OCI-LY7 (cell line): ENCODE results near the gene SPSB1. TPM values are rescaled to one million over a fixed set of nuclear protein-coding genes. Genes with fewer than 3 reads are reported as not detected.
"Not testable (repeated sequence)": the region's sequence is repeated elsewhere in the genome, so short reads cannot be mapped to it uniquely, and the experiment has no call there.

Source experiments
- BruUV-seq: library from RNA; stranded (reverse); fragments of 400-500 nt; replicated peaks from 2 replicates; lab custom pipeline; 2021; lab: Mats Ljungman, UMichigan
- CTCF ChIA-PET: fragments of 300-600 bp; sonication (Branson Sonifier 250); formaldehyde crosslinking; loops from one replicate; lab custom pipeline; 2022; ENCODE audit warnings: antibody characterized with exemption; ENCODE audit not compliant: unreplicated experiment; lab: Charles Lee
- POLR2A ChIA-PET: fragments of 300-600 bp; sonication (Branson Sonifier 250); formaldehyde crosslinking; loops from one replicate; lab custom pipeline; 2022; ENCODE audit warnings: antibody characterized with exemption; lab: Charles Lee
- DNase-seq: peaks from one replicate; pipeline ENCODE4 v3.0.0-alpha.2; 2015; ENCODE audit warnings: low spot score
- H2AFZ ChIP-seq: fragments of 200-600 bp; sonication (generic), shearing (Covaris generic); 2 replicates; pipeline ENCODE4 v1.6.1; 2014; ENCODE audit warnings: mild to moderate bottlenecking, antibody characterized with exemption, low read length, moderate library complexity
- H3K27ac ChIP-seq: fragments of 200-600 bp; sonication (generic); 2 replicates; pipeline ENCODE4 v1.5.1; 2014; ENCODE audit warnings: mixed run types, low read depth, mild to moderate bottlenecking, moderate library complexity, low read length, inconsistent platforms; ENCODE audit not compliant: poor library complexity, severe bottlenecking
- H3K36me3 ChIP-seq: fragments of 200-600 bp; sonication (generic); 2 replicates; pipeline ENCODE4 v1.6.1; 2014; ENCODE audit warnings: mild to moderate bottlenecking, antibody characterized with exemption, low read length, moderate library complexity, mixed read lengths; ENCODE audit not compliant: insufficient read depth
- H3K4me1 ChIP-seq: fragments of 200-600 bp; sonication (generic); 2 replicates; pipeline ENCODE4 v1.5.1; 2014; ENCODE audit warnings: mild to moderate bottlenecking, low read length; ENCODE audit not compliant: insufficient read depth, poor library complexity, severe bottlenecking
- H3K4me2 ChIP-seq: fragments of 200-600 bp; sonication (generic); 2 replicates; pipeline ENCODE4 v1.6.1; 2014; ENCODE audit warnings: mild to moderate bottlenecking, low read length
- H3K4me3 ChIP-seq: fragments of 200-600 bp; sonication (generic); 2 replicates; pipeline ENCODE4 v1.5.1; 2014; ENCODE audit warnings: mild to moderate bottlenecking, low read depth, low read length; ENCODE audit not compliant: poor library complexity, severe bottlenecking
- H3K79me2 ChIP-seq: fragments of 200-600 bp; sonication (generic); 2 replicates; pipeline ENCODE4 v1.6.1; 2016; ENCODE audit warnings: low read depth, mild to moderate bottlenecking, low read length, moderate library complexity, mixed read lengths; ENCODE audit not compliant: insufficient read depth
- H3K9me2 ChIP-seq: fragments of 200-600 bp; sonication (generic); 2 replicates; pipeline ENCODE4 v1.6.1; 2016; ENCODE audit warnings: mild to moderate bottlenecking, low read length, mixed read lengths; ENCODE audit not compliant: insufficient read depth
- H3K9me3 ChIP-seq: fragments of 200-600 bp; sonication (generic); 2 replicates; pipeline ENCODE4 v1.6.1; 2014; ENCODE audit warnings: mild to moderate bottlenecking, mixed run types, low read length, mixed read lengths
- H4K20me1 ChIP-seq: fragments of 200-600 bp; sonication (generic); 2 replicates; pipeline ENCODE4 v1.6.1; 2014; ENCODE audit warnings: mild to moderate bottlenecking, antibody characterized with exemption, low read length, moderate library complexity, mixed read lengths; ENCODE audit not compliant: insufficient read depth
- CTCF ChIP-seq: fragments of 200-600 bp; sonication (generic); conservative IDR thresholded peaks from 2 replicates; pipeline ENCODE4 v1.5.1; 2014; ENCODE audit warnings: mild to moderate bottlenecking, antibody characterized with exemption, low read length, moderate library complexity, mixed read lengths
- EZH2phosphoT487 ChIP-seq: fragments of 200-600 bp; sonication (generic); IDR thresholded peaks from 2 replicates; pipeline ENCODE4 v1.6.1; 2018; ENCODE audit warnings: low read depth, borderline replicate concordance, mild to moderate bottlenecking, mixed run types, antibody characterized with exemption, low read length, moderate library complexity, mixed read lengths
- intact Hi-C: fragments of 100-400 bp; cut with micrococcal nuclease; formaldehyde crosslinking; loops from one replicate; pipeline ENCODE4 v1.10.0; 2022; ENCODE audit not compliant: unreplicated experiment
- total RNA-seq, 2 experiments: library from RNA; depleted of rRNA in 1 of 2; stranded (reverse); fragments of >200 nt in 1 of 2; shearing (Covaris generic) in 1 of 2; gene quantifications; 2 replicates each; pipeline ENCODE4 v1.2.3, GENCODE V29; 2014 to 2022

The SPSB1 gene
- total RNA-seq, 2 experiments from 2014 or later, result 1.2 to 14.0 TPM

- no peak overlapping the region for H3K4me3 ChIP-seq
- H2AFZ ChIP-seq, result no peak overlapping the region
- no peaks in the 10 kb centered on the region for H3K9me3 ChIP-seq
- H3K27ac ChIP-seq, result no peak overlapping the region
- no peak for DNase-seq
- no peaks in the 10 kb centered on the region for H3K4me1 ChIP-seq
- H3K36me3 ChIP-seq, result no peaks in the 10 kb centered on the region
- POLR2A ChIA-PET, result no interaction called here
- CTCF ChIA-PET, result no interaction called here
- no peaks in the 10 kb centered on the region for H3K79me2 ChIP-seq
- no peaks in the 10 kb centered on the region for H3K9me2 ChIP-seq
- intact Hi-C loops, result no loop called here
- BruUV-seq, result no TSS peak
- TF ChIP-seq EZH2phosphoT487 (no peak), CTCF (no peak)
- H4K20me1 ChIP-seq, result no peaks in the 10 kb centered on the region
- no peak overlapping the region for H3K4me2 ChIP-seq
Observed at GRCh38 chr1:9382643-9383491, 90.2 kb downstream of the SPSB1 start.

GRCh38 chr1:9384128-9384527, 91.4 kb downstream of the SPSB1 start:
- TF ChIP-seq EZH2phosphoT487, result no peak
- no peak for TF ChIP-seq CTCF
- no peaks in the 10 kb centered on the region for H3K36me3 ChIP-seq
- no peak overlapping the region for H3K4me2 ChIP-seq
- BruUV-seq, result no TSS peak
- CTCF ChIA-PET, result no interaction called here
- no peak overlapping the region for H3K4me3 ChIP-seq
- DNase-seq, result no peak
- intact Hi-C loops, result no loop called here
- no peaks in the 10 kb centered on the region for H4K20me1 ChIP-seq
- H2AFZ ChIP-seq, result no peak overlapping the region
- H3K79me2 ChIP-seq, result no peaks in the 10 kb centered on the region
- POLR2A ChIA-PET, result no interaction called here
- no peak overlapping the region for H3K27ac ChIP-seq
- no peaks in the 10 kb centered on the region for H3K4me1 ChIP-seq
- no peaks in the 10 kb centered on the region for H3K9me3 ChIP-seq
- H3K9me2 ChIP-seq, result no peaks in the 10 kb centered on the region

GRCh38 chr1:9384751-9385245, 92.1 kb downstream of the SPSB1 start:
- Histone ChIP-seq H2AFZ (no peak overlapping the region), H3K36me3 (no peaks in the 10 kb centered on the region), H4K20me1 (no peaks in the 10 kb centered on the region), H3K27ac (no peak overlapping the region), H3K79me2 (no peaks in the 10 kb centered on the region), H3K9me3 (no peaks in the 10 kb centered on the region), H3K4me2 (no peak overlapping the region), H3K4me3 (no peak overlapping the region), H3K9me2 (no peaks in the 10 kb centered on the region), H3K4me1 (no peaks in the 10 kb centered on the region)
- POLR2A ChIA-PET, result no interaction called here
- intact Hi-C loops, result no loop called here
- no peak for TF ChIP-seq EZH2phosphoT487
- TF ChIP-seq CTCF, result no peak
- no peak for DNase-seq
- CTCF ChIA-PET, result interaction anchor here (0.7 kb wide), 1 partner anchor 43 kb away, joined by 3 read pairs; no protein-coding TSS in a partner anchor
- BruUV-seq, result no TSS peak

- H3K4me1 ChIP-seq, H4K20me1 ChIP-seq, H3K36me3 ChIP-seq, H2AFZ ChIP-seq, H3K9me3 ChIP-seq, H3K9me2 ChIP-seq, intact Hi-C loops, DNase-seq, H3K4me2 ChIP-seq, H3K4me3 ChIP-seq, H3K27ac ChIP-seq, H3K79me2 ChIP-seq, BruUV-seq: not testable (repeated sequence)
- POLR2A ChIA-PET, result interaction anchor here (0.5 to 1.0 kb wide), 3 partner anchors 28 to 855 kb away, joined by 3 to 6 read pairs (median 4); no protein-coding TSS in a partner anchor
- CTCF ChIA-PET, result interaction anchor here (0.7 kb wide), 1 partner anchor 43 kb away, joined by 3 read pairs; no protein-coding TSS in a partner anchor
Observed at GRCh38 chr1:9385392-9385791, 92.7 kb downstream of the SPSB1 start.
